ENCODE measurements around the gene CLTA. TPM values are rescaled to one million over a fixed set of nuclear protein-coding genes. Genes with fewer than 3 reads are reported as not detected.
"Not testable (repeated sequence)": the region's sequence is repeated elsewhere in the genome, so short reads cannot be mapped to it uniquely, and the experiment has no call there.

CLTA gene
- total RNA-seq, 1 donor from 2014 or later: 199 TPM

DNA sequence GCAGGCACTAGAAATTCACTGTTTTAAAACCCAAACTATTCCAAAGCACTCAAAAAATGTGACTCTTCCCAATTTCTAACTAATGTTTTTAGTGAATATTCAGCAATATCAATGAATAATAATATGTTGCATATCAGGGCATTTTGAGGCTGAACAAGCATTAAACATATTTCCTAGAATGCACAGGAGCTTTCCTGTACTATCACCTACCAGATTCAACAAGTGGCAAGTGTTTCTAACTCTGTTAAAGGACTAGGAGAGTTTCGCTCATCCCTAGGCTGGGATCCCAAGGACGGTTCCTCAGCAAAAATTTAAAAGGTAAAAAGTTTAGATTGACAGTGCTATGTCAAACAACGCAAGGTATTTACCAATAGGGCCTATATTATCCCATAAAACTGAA is 46.5 kb downstream of the CLTA start:
- Histone ChIP-seq H3K9ac (no peak overlapping the region), H3K36me3 (peaks cover 8% of the 10 kb centered on the region), H3K27ac (no peak overlapping the region), H3K9me3 (ENCODE audit: low read depth) (no peaks in the 10 kb centered on the region), H3K4me1 (no peaks in the 10 kb centered on the region), H3K4me2 (no peak overlapping the region), H3K79me2 (ENCODE audit: low read depth) (no peaks in the 10 kb centered on the region), H3F3A (ENCODE audit: low read depth) (no peaks in the 10 kb centered on the region), H4K20me1 (ENCODE audit: low read depth) (no peaks in the 10 kb centered on the region), H3K27me3 (no peaks in the 10 kb centered on the region), H3K4me3 (no peak overlapping the region), H2AFZ (replicated peaks) (no peak overlapping the region)
- no peak for DNase-seq (ENCODE audit: low spot score)
- TF ChIP-seq, protein P1, sequence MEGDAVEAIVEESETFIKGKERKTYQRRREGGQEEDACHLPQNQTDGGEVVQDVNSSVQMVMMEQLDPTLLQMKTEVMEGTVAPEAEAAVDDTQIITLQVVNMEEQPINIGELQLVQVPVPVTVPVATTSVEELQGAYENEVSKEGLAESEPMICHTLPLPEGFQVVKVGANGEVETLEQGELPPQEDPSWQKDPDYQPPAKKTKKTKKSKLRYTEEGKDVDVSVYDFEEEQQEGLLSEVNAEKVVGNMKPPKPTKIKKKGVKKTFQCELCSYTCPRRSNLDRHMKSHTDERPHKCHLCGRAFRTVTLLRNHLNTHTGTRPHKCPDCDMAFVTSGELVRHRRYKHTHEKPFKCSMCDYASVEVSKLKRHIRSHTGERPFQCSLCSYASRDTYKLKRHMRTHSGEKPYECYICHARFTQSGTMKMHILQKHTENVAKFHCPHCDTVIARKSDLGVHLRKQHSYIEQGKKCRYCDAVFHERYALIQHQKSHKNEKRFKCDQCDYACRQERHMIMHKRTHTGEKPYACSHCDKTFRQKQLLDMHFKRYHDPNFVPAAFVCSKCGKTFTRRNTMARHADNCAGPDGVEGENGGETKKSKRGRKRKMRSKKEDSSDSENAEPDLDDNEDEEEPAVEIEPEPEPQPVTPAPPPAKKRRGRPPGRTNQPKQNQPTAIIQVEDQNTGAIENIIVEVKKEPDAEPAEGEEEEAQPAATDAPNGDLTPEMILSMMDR (IDR thresholded peaks at IDR 0.05): no peak
- TF ChIP-seq EZH2 (IDR thresholded peaks at IDR 0.05) (no peak), EZH2phosphoT487 (IDR thresholded peaks at IDR 0.05) (no peak)
- peaks cover 2% of the 10 kb centered on the region for H3K27me3 Mint-ChIP-seq (ENCODE audit: insufficient read depth, low read depth)
- H3K9me3 Mint-ChIP-seq: no peaks in the 10 kb centered on the region
- no peak overlapping the region for H3K27ac Mint-ChIP-seq
- no peaks in the 10 kb centered on the region for H3K4me1 Mint-ChIP-seq
- H3K4me3 Mint-ChIP-seq: no peak overlapping the region
- peaks cover 40% of the 10 kb centered on the region for H3K36me3 Mint-ChIP-seq

DNA sequence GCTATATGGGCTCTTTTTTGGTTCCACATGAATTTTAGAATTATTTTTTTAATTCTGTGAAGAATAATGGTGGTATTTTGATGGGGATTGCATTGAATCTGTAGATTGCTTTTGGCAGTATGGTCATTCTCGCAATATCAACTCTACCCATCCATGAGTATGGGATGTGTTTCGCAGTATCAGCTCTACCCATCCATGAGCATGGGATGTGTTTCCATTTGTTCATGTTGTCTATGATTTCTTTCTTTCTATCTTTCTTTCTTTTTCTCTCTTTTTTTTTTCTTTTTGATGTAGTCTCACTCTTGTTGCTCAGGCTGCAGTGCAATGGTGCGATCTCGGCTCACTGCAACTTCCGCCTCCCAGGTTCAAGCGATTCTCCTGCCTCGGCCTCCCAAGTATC is 48.5 kb downstream of the CLTA start:
- H3K9ac ChIP-seq; H3K9me3 ChIP-seq (ENCODE audit: low read depth); H3K4me3 ChIP-seq; H3K36me3 ChIP-seq; H3K27me3 Mint-ChIP-seq (ENCODE audit: insufficient read depth, low read depth); H3K27me3 ChIP-seq; H3F3A ChIP-seq (ENCODE audit: low read depth); DNase-seq (ENCODE audit: low spot score); H3K27ac ChIP-seq; H3K27ac Mint-ChIP-seq; H3K9me3 Mint-ChIP-seq; H3K4me2 ChIP-seq; H3K4me3 Mint-ChIP-seq; H3K4me1 Mint-ChIP-seq; H3K4me1 ChIP-seq; H4K20me1 ChIP-seq (ENCODE audit: low read depth); H3K79me2 ChIP-seq (ENCODE audit: low read depth); H2AFZ ChIP-seq (replicated peaks): not testable (repeated sequence)
- H3K36me3 Mint-ChIP-seq: peaks cover 39% of the 10 kb centered on the region

DNA sequence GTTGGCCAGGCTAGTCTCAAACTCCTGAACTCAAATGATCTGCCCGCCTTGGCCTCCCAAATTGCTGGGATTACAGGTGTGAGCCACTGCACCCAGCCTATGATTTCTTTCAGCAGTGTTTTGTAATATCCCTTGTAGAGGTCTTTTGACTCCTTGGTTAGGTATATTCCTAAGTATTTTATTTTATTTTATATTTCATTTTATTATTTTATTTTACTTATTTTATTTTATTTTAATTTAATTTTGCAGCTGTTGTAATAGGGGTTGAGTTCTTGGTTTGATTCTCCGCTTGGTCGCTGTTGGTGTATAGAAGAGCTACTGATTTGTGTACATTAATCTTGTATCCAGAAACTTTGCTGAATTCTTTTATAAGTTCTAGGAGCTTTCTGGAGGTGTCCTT is 49.0 kb downstream of the CLTA start:
- not testable (repeated sequence) for H3K27me3 ChIP-seq; H3K36me3 ChIP-seq; H3F3A ChIP-seq (ENCODE audit: low read depth); H3K27me3 Mint-ChIP-seq (ENCODE audit: insufficient read depth, low read depth); H3K27ac Mint-ChIP-seq; H3K9me3 Mint-ChIP-seq; H3K4me3 ChIP-seq; H3K9ac ChIP-seq; DNase-seq (ENCODE audit: low spot score); H3K27ac ChIP-seq; H3K4me2 ChIP-seq; H2AFZ ChIP-seq (replicated peaks); H3K4me1 ChIP-seq; H3K4me3 Mint-ChIP-seq; H3K4me1 Mint-ChIP-seq; H3K79me2 ChIP-seq (ENCODE audit: low read depth); H3K9me3 ChIP-seq (ENCODE audit: low read depth); H4K20me1 ChIP-seq (ENCODE audit: low read depth)
- H3K36me3 Mint-ChIP-seq: peaks cover 38% of the 10 kb centered on the region

DNA sequence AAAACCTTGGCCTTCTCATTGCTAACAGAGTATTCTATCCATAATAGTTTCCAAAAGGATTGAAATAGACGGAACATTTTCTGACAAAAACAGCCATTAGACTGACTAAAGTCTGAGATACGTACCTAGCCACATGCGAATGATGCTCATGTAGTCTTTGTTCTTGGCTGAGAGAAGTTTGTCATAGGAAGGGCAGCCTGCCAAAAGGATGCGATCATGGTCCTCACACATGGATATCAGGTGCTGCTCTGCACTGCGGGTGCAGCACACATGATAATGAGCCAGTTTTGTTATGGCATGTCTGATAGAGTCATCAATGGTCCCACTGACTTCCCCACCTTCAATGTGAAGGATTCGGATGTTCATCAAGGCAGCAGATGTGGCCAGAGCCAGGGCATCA is 55.2 kb downstream of the CLTA start:
- no peaks in the 10 kb centered on the region for H3K27me3 ChIP-seq
- H3F3A ChIP-seq (ENCODE audit: low read depth): no peaks in the 10 kb centered on the region
- H3K79me2 ChIP-seq (ENCODE audit: low read depth): peaks cover 26% of the 10 kb centered on the region
- H3K36me3 ChIP-seq: peaks cover 8% of the 10 kb centered on the region
- Mint-ChIP-seq H3K4me3 (no peak overlapping the region), H3K9me3 (no peaks in the 10 kb centered on the region), H3K4me1 (no peaks in the 10 kb centered on the region), H3K27me3 (ENCODE audit: insufficient read depth, low read depth) (no peaks in the 10 kb centered on the region), H3K36me3 (peaks cover 12% of the 10 kb centered on the region), H3K27ac (no peak overlapping the region)
- TF ChIP-seq EZH2phosphoT487 (IDR thresholded peaks at IDR 0.05) (no peak), EZH2 (IDR thresholded peaks at IDR 0.05) (no peak)
- TF ChIP-seq, protein P1 (IDR thresholded peaks at IDR 0.05): no peak
- H3K9me3 ChIP-seq (ENCODE audit: low read depth): no peaks in the 10 kb centered on the region
- H3K4me1 ChIP-seq: no peaks in the 10 kb centered on the region
- H3K4me3 ChIP-seq: no peak overlapping the region
- H3K27ac ChIP-seq: no peak overlapping the region
- peaks cover 8% of the 10 kb centered on the region for H4K20me1 ChIP-seq (ENCODE audit: low read depth)
- H3K9ac ChIP-seq: no peak overlapping the region
- no peak overlapping the region for H3K4me2 ChIP-seq
- H2AFZ ChIP-seq (replicated peaks): no peak overlapping the region
- no peak for DNase-seq (ENCODE audit: low spot score)
